Thymus (tissue), 11 donors: ENCODE data around the gene DOCK3. TPM values are rescaled to one million over a fixed set of nuclear protein-coding genes. Genes with fewer than 3 reads are reported as not detected.
"Not testable (repeated sequence)": the region's sequence is repeated elsewhere in the genome, so short reads cannot be mapped to it uniquely, and the experiment has no call there.

ENCODE experiments used
- DNase-seq, 9 donors: peaks; one replicate each; pipeline ENCODE4 v3.0.0-alpha.2; 2013; ENCODE audit warnings: low spot score in 9 of 9, low read depth in 6 of 9, missing footprints in 1 of 9
- H3K27ac ChIP-seq, 2 donors: one replicate each; pipeline ENCODE4 v1.5.1; 2013; ENCODE audit warnings: control low read depth in 1 of 2, low read depth in 1 of 2, low read length in 1 of 2, mild to moderate bottlenecking in 1 of 2, moderate library complexity in 1 of 2
- H3K27me3 ChIP-seq, 2 donors: one replicate each; pipeline ENCODE4 v1.5.1; 2013; ENCODE audit warnings: low read length in 1 of 2; ENCODE audit not compliant: control insufficient read depth in 2 of 2, insufficient read depth in 1 of 2
- H3K36me3 ChIP-seq, 2 donors: one replicate each; pipeline ENCODE4 v1.5.1; 2013; ENCODE audit warnings: low read length in 1 of 2, mild to moderate bottlenecking in 1 of 2, moderate library complexity in 1 of 2; ENCODE audit not compliant: control insufficient read depth in 2 of 2, insufficient read depth in 2 of 2
- H3K4me1 ChIP-seq, 2 donors: one replicate each; pipeline ENCODE4 v1.5.1; 2013; ENCODE audit warnings: low read length in 2 of 2; ENCODE audit not compliant: control insufficient read depth in 2 of 2, insufficient read depth in 2 of 2
- H3K4me3 ChIP-seq, 2 donors: one replicate each; pipeline ENCODE4 v1.5.1; 2013; ENCODE audit warnings: low read length in 2 of 2, control low read depth in 1 of 2, mild to moderate bottlenecking in 1 of 2
- H3K9me3 ChIP-seq, 2 donors: one replicate each; pipeline ENCODE4 v1.5.1; 2013; ENCODE audit warnings: low read length in 1 of 2, mild to moderate bottlenecking in 1 of 2; ENCODE audit not compliant: control insufficient read depth in 2 of 2, insufficient read depth in 1 of 2
- WGBS: extraction: QIAGEN DNeasy Blood & Tissue Kit; methylation state at CpG from one replicate; pipeline ENCODE4 v1.1.7; 2013; 5-methylcytosine and 5-hydroxymethylcytosine counted together
- polyA plus RNA-seq: library from polyadenylated mRNA; stranded (reverse); fragments of 200-250 nt; gene quantifications from one replicate; pipeline ENCODE4 v1.2.3, GENCODE V29; 2013
- total RNA-seq: library from RNA; stranded (reverse); fragments of 120-200 nt; gene quantifications from one replicate; pipeline ENCODE4 v1.2.4, GENCODE V29; 2013
- donor health status: healthy.

The DOCK3 gene
- total and polyA plus RNA-seq, 2 donors, result 0.05 to 0.21 TPM

GRCh38 chr3:51186446-51186845 lies 511.7 kb downstream of the DOCK3 start:
- H3K4me1 ChIP-seq, H3K27me3 ChIP-seq, H3K4me3 ChIP-seq, H3K27ac ChIP-seq, H3K36me3 ChIP-seq, DNase-seq, H3K9me3 ChIP-seq: not testable (repeated sequence)
- 90% methylated on average over 3 of the region's 3 CpGs for WGBS

GRCh38 chr3:51190199-51190598 lies 515.5 kb downstream of the DOCK3 start:
- Histone ChIP-seq H3K36me3 (no peaks in the 10 kb centered on the region), H3K27ac (no peak overlapping the region), H3K9me3 (no peaks in the 10 kb centered on the region), H3K27me3 (no peaks in the 10 kb centered on the region), H3K4me3 (no peak overlapping the region), H3K4me1 (no peaks in the 10 kb centered on the region)
- no peak for DNase-seq
- 93% methylated on average over 1 of the region's 1 CpG for whole genome bisulfite sequencing

DNA sequence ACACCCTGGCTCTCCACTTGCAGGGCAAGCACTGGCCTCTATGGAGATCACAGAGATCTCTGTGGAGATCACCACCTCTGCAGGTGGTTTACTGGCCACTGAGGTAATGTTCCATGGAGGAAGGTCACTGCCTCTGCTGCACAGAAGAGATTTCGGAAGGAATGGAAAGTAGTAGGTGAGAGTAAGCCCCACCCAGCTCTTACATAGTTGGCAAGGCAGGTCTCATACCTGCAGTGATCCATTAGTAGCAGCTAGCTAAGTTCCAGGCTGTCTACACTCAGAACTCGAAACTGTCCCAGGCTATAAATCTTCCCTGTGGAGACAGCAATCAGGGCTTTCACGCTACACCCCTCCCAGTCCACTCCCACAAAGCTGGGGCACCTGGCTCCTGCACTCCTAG lies 516.1 kb downstream of the DOCK3 start:
- H3K27me3 ChIP-seq, result no peaks in the 10 kb centered on the region
- H3K27ac ChIP-seq, result no peak overlapping the region
- WGBS, result 87% methylated on average over 3 of the region's 3 CpGs
- no peak overlapping the region for H3K4me3 ChIP-seq
- H3K36me3 ChIP-seq, result no peaks in the 10 kb centered on the region
- H3K9me3 ChIP-seq, result no peaks in the 10 kb centered on the region
- H3K4me1 ChIP-seq, result no peaks in the 10 kb centered on the region
- no peak for DNase-seq

GRCh38 chr3:51191768-51192167 lies 517.0 kb downstream of the DOCK3 start:
- H3K9me3 ChIP-seq, result no peaks in the 10 kb centered on the region
- H3K4me3 ChIP-seq, result no peak overlapping the region
- no peak for DNase-seq
- H3K27ac ChIP-seq, result no peak overlapping the region
- no peaks in the 10 kb centered on the region for H3K27me3 ChIP-seq
- no peaks in the 10 kb centered on the region for H3K36me3 ChIP-seq
- no peaks in the 10 kb centered on the region for H3K4me1 ChIP-seq

DNA sequence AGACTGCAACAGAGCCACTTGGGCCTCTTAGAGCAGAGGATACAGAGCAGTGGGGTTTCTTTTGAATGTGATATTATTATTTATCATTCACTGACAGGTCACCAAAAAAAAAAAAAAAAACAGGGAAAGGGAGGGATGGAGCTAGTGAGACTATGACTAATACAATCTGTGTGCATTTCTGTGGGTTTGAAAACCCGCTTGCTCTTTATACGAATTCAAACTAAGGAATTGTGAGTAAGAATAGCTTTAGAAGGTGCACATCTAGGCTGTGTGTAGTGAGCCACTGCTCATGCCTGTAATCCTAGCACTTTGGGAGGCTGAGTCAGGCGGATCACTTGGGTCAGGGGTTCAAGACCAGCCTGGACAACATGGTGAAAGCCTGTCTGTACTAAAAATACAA lies 523.8 kb downstream of the DOCK3 start:
- H3K4me3 ChIP-seq, result no peak overlapping the region
- no peaks in the 10 kb centered on the region for H3K36me3 ChIP-seq
- H3K9me3 ChIP-seq, result peaks cover 0 to 13% of the 10 kb centered on the region in 2 donors
- DNase-seq, result no peak
- no peak overlapping the region for H3K27ac ChIP-seq
- 95% methylated on average over 3 of the region's 3 CpGs for WGBS
- no peaks in the 10 kb centered on the region for H3K4me1 ChIP-seq
- no peaks in the 10 kb centered on the region for H3K27me3 ChIP-seq

GRCh38 chr3:51199296-51199695 lies 524.6 kb downstream of the DOCK3 start:
- not testable (repeated sequence) for H3K36me3 ChIP-seq, H3K27me3 ChIP-seq, H3K4me1 ChIP-seq, DNase-seq, H3K4me3 ChIP-seq, H3K27ac ChIP-seq
- 99% methylated on average over 13 of the region's 13 CpGs for WGBS
- peaks cover 0 to 13% of the 10 kb centered on the region in 2 donors for H3K9me3 ChIP-seq

GRCh38 chr3:51216291-51216690 lies 541.6 kb downstream of the DOCK3 start:
- no peak for DNase-seq
- no peaks in the 10 kb centered on the region for H3K9me3 ChIP-seq
- no peaks in the 10 kb centered on the region for H3K36me3 ChIP-seq
- no peak overlapping the region for H3K27ac ChIP-seq
- no peak overlapping the region for H3K4me3 ChIP-seq
- WGBS, result 95% methylated on average over 2 of the region's 2 CpGs
- H3K4me1 ChIP-seq, result no peaks in the 10 kb centered on the region
- no peaks in the 10 kb centered on the region for H3K27me3 ChIP-seq

DNA sequence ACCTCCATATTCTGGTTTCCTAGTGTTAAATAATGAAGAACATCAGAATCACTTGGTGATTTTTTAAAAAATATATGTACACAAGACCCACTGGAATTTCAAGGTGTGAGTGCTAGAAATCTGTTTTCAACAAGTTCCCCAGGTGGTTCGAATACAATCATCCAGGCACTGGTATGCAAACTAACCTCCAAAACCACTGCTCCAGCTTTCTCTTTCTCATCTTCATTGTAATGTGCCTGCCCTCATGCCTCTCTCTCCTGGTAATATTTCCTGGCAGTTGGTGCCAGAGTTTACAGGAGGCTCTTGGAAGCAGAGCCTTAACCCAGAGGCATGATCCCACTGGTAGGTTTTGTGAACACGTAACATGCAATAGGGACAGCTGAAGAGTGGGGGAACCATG lies 547.2 kb downstream of the DOCK3 start:
- no peaks in the 10 kb centered on the region for H3K36me3 ChIP-seq
- no peak overlapping the region for H3K4me3 ChIP-seq
- H3K27me3 ChIP-seq, result no peaks in the 10 kb centered on the region
- WGBS, result 92% methylated on average over 2 of the region's 2 CpGs
- no peaks in the 10 kb centered on the region for H3K4me1 ChIP-seq
- H3K9me3 ChIP-seq, result no peaks in the 10 kb centered on the region
- no peak for DNase-seq
- no peak overlapping the region for H3K27ac ChIP-seq

- Histone ChIP-seq H3K9me3 (no peaks in the 10 kb centered on the region), H3K27ac (no peak overlapping the region), H3K4me3 (no peak overlapping the region), H3K27me3 (no peaks in the 10 kb centered on the region), H3K4me1 (no peaks in the 10 kb centered on the region), H3K36me3 (no peaks in the 10 kb centered on the region)
- no peak for DNase-seq
- 91% methylated on average over 1 of the region's 1 CpG for WGBS
These were observed 549.6 kb downstream of the DOCK3 start for GRCh38 chr3:51224283-51224682.

DNA sequence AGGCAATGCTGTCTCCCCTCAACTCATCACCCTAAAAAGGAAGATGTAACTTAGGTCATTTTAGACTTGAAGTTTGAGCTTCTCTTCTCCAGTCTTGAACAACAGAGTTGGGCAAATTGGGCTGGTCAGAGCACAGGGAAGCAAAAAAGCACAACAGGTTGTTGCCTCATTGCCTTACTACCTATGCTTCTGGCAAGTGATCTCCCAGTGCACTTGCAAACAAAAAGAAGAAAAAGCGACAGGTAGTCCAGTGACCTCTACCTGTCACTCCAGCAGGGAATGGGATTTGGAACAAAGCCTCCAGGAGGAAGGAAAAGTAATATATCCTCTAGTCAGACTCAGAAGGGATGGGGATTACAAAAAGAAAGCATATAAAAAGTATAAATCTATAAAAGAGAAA lies 550.1 kb downstream of the DOCK3 start:
- no peaks in the 10 kb centered on the region for H3K9me3 ChIP-seq
- H3K27me3 ChIP-seq, result no peaks in the 10 kb centered on the region
- H3K36me3 ChIP-seq, result no peaks in the 10 kb centered on the region
- no peak overlapping the region for H3K4me3 ChIP-seq
- DNase-seq, result no peak
- H3K27ac ChIP-seq, result no peak overlapping the region
- no peaks in the 10 kb centered on the region for H3K4me1 ChIP-seq
- WGBS, result 98% methylated on average over 1 of the region's 1 CpG
